Body of pancreas (tissue), 4 donors: ENCODE data around the gene ATIC.

Source experiments
- CTCF ChIP-seq, 7 experiments: fragments of 450-650 bp in 4 of 7; fragments of 200-600 bp in 3 of 7; sonication (generic) in 3 of 7; IDR thresholded peaks; one replicate each; pipeline ENCODE4 v1.5.1; 2016 to 2019; ENCODE audit warnings: antibody characterized with exemption in 7 of 7
- POLR2A ChIP-seq, 3 donors: fragments of 450-650 bp; IDR thresholded peaks; one replicate each; pipeline ENCODE4 v1.6.1; 2016; ENCODE audit warnings: antibody characterized with exemption in 3 of 3, mild to moderate bottlenecking in 2 of 3

- TF ChIP-seq POLR2A (IDR thresholded peaks at IDR 0.05), result no peak
- TF ChIP-seq CTCF (IDR thresholded peaks at IDR 0.05), result no peak
Observed at GRCh38 chr2:215386566-215386965, 74.7 kb downstream of the ATIC start.
